Astrocyte (in vitro differentiated cells and primary cell): ENCODE results near the gene TMEM167B.

Experiments
- CTCF ChIP-seq: IDR thresholded peaks from 2 replicates; pipeline ENCODE4 v1.5.1; 2011; ENCODE audit warnings: low read depth, mild to moderate bottlenecking, inconsistent platforms, low read length, moderate library complexity; ENCODE audit not compliant: insufficient read depth
- EZH2 ChIP-seq: IDR thresholded peaks from 2 replicates; pipeline ENCODE4 v1.6.1; 2012; ENCODE audit warnings: mild to moderate bottlenecking, low read length, inconsistent platforms; ENCODE audit not compliant: insufficient read depth

- no peak for TF ChIP-seq CTCF
- no peak for TF ChIP-seq EZH2
Measured at GRCh38 chr1:109135940-109136339, 45.4 kb downstream of the TMEM167B start.
